ENCODE measurements around the gene HOATZ. TPM values are rescaled to one million over a fixed set of nuclear protein-coding genes. Genes with fewer than 3 reads are reported as not detected.

The HOATZ gene
- total RNA-seq, 2 experiments from 2014 or later, result not detected

GRCh38 chr11:111557425-111558111, 43.0 kb downstream of the HOATZ start:
- Mint-ChIP-seq H3K27ac (no peak overlapping the region), H3K4me3 (no peak overlapping the region), H3K36me3 (peaks cover 3% of the 10 kb centered on the region), H3K27me3 (peaks cover 4% of the 10 kb centered on the region), H3K9me3 (peaks cover 9% of the 10 kb centered on the region), H3K4me1 (ENCODE audit: low read depth) (no peaks in the 10 kb centered on the region)
- DNase-seq, result no peak
- intact Hi-C loops (cut with micrococcal nuclease), result no loop called here
- ChIA-PET POLR2A (no interaction called here), CTCF (interaction anchor here (0.6 kb wide), 1 partner anchor 29 kb away, joined by 3 read pairs; no protein-coding TSS in a partner anchor)

GRCh38 chr11:111559800-111560464, 45.4 kb downstream of the HOATZ start:
- ChIA-PET CTCF (interaction anchor here (0.5 to 1.7 kb wide), 3 partner anchors 105 to 216 kb away, joined by 3 to 6 read pairs (median 4); no protein-coding TSS in a partner anchor), POLR2A (interaction anchor here (0.5 kb wide), 1 partner anchor 372 kb away, joined by 4 read pairs; no protein-coding TSS in a partner anchor)
- Mint-ChIP-seq H3K9me3 (peaks cover 9% of the 10 kb centered on the region), H3K36me3 (peaks cover 3% of the 10 kb centered on the region), H3K4me3 (no peak overlapping the region), H3K27me3 (no peaks in the 10 kb centered on the region), H3K27ac (no peak overlapping the region), H3K4me1 (ENCODE audit: low read depth) (no peaks in the 10 kb centered on the region)
- DNase-seq, result no peak
- intact Hi-C loops (cut with micrococcal nuclease), result no loop called here

- POLR2A ChIA-PET, result no interaction called here
- H3K4me3 Mint-ChIP-seq, result no peak overlapping the region
Observed at GRCh38 chr11:111560800-111561199, 46.2 kb downstream of the HOATZ start.

GRCh38 chr11:111561306-111561705, 46.7 kb downstream of the HOATZ start:
- ChIA-PET POLR2A (no interaction called here), CTCF (interaction anchor here (1.0 to 1.6 kb wide), 3 partner anchors 106 to 280 kb away, joined by 5 to 6 read pairs (median 5); no protein-coding TSS in a partner anchor)
- Mint-ChIP-seq H3K27me3 (no peaks in the 10 kb centered on the region), H3K36me3 (peaks cover 2% of the 10 kb centered on the region), H3K4me3 (no peak overlapping the region), H3K27ac (no peak overlapping the region), H3K4me1 (ENCODE audit: low read depth) (no peaks in the 10 kb centered on the region), H3K9me3 (peaks cover 5% of the 10 kb centered on the region)
- no peak for DNase-seq
- intact Hi-C loops (cut with micrococcal nuclease), result no loop called here

More at GRCh38 chr11:111560800-111561199, 46.2 kb downstream of the HOATZ start:
- CTCF ChIA-PET, result interaction anchor here (1.4 to 1.7 kb wide), 3 partner anchors 106 to 281 kb away, joined by 4 to 6 read pairs (median 5); no protein-coding TSS in a partner anchor
- DNase-seq, result no peak
- Mint-ChIP-seq H3K36me3 (peaks cover 3% of the 10 kb centered on the region), H3K27ac (no peak overlapping the region), H3K27me3 (no peaks in the 10 kb centered on the region), H3K4me1 (ENCODE audit: low read depth) (no peaks in the 10 kb centered on the region), H3K9me3 (peaks cover 9% of the 10 kb centered on the region)
- intact Hi-C loops (cut with micrococcal nuclease), result no loop called here

DNA sequence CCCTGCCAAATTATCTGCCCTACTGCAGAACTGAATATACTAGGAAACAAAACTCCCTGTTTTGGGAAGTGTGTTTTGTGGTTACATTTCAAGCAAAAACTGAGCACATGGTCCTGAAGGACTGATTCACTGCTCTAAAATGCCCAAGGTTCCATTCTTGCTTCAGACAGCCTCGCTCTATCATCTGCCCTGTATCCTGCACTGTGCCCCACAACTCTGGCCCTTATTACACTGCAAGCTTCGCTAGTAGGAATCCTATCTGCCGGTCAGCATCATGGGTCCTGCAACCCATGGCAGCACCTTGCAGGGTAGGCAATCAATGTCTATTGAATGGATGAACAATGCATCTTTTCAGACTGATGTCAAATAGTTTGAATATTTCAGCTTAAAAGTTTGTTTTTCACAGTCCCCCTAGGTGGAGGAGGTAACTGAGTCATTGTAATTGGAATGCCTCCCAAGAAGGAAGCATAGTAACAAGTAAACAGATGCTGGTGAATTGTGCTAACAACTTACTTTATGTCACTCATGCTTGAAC, 47.3 kb downstream of the HOATZ start:
- CTCF ChIA-PET, result interaction anchor here (1.0 to 1.6 kb wide), 3 partner anchors 107 to 280 kb away, joined by 5 to 6 read pairs (median 5); no protein-coding TSS in a partner anchor
- intact Hi-C loops (cut with micrococcal nuclease), result no loop called here

DNA sequence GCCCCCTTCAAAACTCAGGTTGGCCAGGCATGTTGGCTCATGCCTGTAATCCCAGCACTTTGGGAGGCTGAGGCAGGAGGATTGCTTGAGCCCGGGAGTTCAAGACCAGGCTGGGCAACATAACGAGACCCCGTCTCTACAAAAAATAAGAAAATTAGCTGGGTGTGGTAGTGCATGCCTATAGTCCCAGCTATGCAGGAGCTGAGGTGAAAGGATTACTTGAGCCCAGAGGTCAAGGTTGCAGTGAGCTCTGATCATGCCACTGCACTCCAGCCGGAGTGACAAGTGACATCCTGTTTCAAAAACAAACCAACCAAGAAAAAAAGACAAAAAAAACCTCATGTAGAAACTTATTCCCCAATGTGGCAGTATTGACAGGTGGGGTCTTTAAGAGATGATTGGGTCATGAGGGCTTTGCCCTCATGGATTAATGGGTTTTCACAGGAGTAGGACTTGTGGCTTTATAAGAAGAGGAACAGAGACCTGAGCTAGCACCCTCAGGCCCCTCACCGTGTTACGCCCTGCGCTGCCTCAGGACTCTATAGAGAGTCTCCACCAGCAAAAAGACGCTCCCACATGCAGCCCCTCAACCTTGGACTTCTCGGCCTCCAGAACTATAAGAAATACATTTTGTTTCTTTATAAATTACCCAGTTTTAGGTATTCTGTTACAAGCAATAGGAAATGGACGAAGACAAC, 48.3 kb downstream of the HOATZ start:
- DNase-seq, result no peak
- ChIA-PET POLR2A (no interaction called here), CTCF (interaction anchor here (1.0 to 2.4 kb wide), 2 partner anchors 215 to 280 kb away, joined by 3 to 19 read pairs; no protein-coding TSS in a partner anchor)
- Mint-ChIP-seq H3K36me3 (no peaks in the 10 kb centered on the region), H3K9me3 (no peaks in the 10 kb centered on the region), H3K27ac (no peak overlapping the region), H3K4me1 (ENCODE audit: low read depth) (no peaks in the 10 kb centered on the region), H3K27me3 (no peaks in the 10 kb centered on the region), H3K4me3 (no peak overlapping the region)
- intact Hi-C loops (cut with micrococcal nuclease), result no loop called here

More for the DNA sequence above, 47.3 kb downstream of the HOATZ start:
- DNase-seq, result no peak
- Mint-ChIP-seq H3K27ac (no peak overlapping the region), H3K27me3 (no peaks in the 10 kb centered on the region), H3K4me1 (ENCODE audit: low read depth) (no peaks in the 10 kb centered on the region), H3K4me3 (no peak overlapping the region), H3K9me3 (peaks cover 1% of the 10 kb centered on the region), H3K36me3 (no peaks in the 10 kb centered on the region)
- POLR2A ChIA-PET, result no interaction called here

GRCh38 chr11:111565114-111565720, 50.6 kb downstream of the HOATZ start:
- CTCF ChIA-PET, result interaction anchor here (0.9 to 2.8 kb wide), 5 partner anchors 26 to 715 kb away, joined by 3 to 25 read pairs (median 7); no protein-coding TSS in a partner anchor
- H3K27ac Mint-ChIP-seq, result no peak overlapping the region
- H3K27me3 Mint-ChIP-seq, result no peaks in the 10 kb centered on the region
- no peak overlapping the region for H3K4me3 Mint-ChIP-seq
- POLR2A ChIA-PET, result no interaction called here
- no peaks in the 10 kb centered on the region for H3K4me1 Mint-ChIP-seq (ENCODE audit: low read depth)
- intact Hi-C loops (cut with micrococcal nuclease), result loop anchor here (1.0 to 2.0 kb wide), 6 partner anchors 22 to 276 kb away; partner anchors contain the start of genes PPP2R1B and SIK2
- no peaks in the 10 kb centered on the region for H3K36me3 Mint-ChIP-seq
- DNase-seq, result peak; percentile 70
- H3K9me3 Mint-ChIP-seq, result no peaks in the 10 kb centered on the region

DNA sequence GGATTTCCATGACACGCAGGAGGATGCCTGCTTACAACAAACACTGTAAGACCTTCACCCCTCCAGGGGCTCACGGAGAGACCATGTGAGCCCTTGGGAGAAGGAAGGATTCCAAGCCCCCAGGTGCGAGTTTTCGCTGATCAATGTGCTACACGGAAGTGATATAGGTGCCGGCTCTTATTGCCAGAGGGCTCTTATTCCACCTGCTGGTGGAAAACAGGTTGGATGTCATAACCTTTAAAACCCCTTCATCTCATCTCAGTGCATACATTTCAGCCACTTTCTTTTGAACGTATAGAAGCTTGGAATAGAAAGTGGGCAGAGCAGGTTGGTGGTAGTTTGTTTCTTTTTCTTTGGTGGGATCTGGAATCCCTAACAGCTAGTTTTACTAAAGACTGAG, 51.7 kb downstream of the HOATZ start:
- intact Hi-C loops (cut with micrococcal nuclease), result no loop called here

DNA sequence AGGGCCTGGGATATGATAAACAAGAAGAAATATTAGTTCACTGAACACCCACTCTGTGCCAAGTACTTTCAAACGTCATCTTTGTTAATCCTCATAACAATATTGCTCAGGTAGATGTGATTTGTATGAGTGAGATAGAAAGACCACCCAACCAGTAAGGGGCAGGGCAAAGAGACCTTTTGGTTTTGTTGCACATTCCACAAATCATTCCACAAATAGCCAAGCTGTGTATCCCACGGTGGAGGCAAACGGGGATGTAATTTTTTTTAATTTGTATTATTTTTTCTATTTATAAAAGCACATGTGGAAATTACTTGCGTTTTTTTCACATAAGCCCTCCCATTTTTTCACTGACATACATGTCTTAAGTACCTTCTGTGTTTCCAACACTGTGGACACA, 54.9 kb downstream of the HOATZ start:
- ChIA-PET CTCF (no interaction called here), POLR2A (no interaction called here)
- Mint-ChIP-seq H3K27me3 (peaks cover 6% of the 10 kb centered on the region), H3K4me1 (ENCODE audit: low read depth) (no peaks in the 10 kb centered on the region), H3K27ac (no peak overlapping the region), H3K9me3 (no peaks in the 10 kb centered on the region), H3K36me3 (no peaks in the 10 kb centered on the region), H3K4me3 (no peak overlapping the region)
- DNase-seq, result no peak
- intact Hi-C loops (cut with micrococcal nuclease), result no loop called here

More for the DNA sequence above, 51.7 kb downstream of the HOATZ start:
- no peak for DNase-seq
- peaks cover 6% of the 10 kb centered on the region for H3K27me3 Mint-ChIP-seq
- ChIA-PET CTCF (interaction anchor here (0.6 to 2.8 kb wide), 8 partner anchors 19 to 281 kb away, joined by 3 to 25 read pairs (median 5); no protein-coding TSS in a partner anchor), POLR2A (no interaction called here)
- no peaks in the 10 kb centered on the region for H3K4me1 Mint-ChIP-seq (ENCODE audit: low read depth)
- H3K9me3 Mint-ChIP-seq, result no peaks in the 10 kb centered on the region
- H3K36me3 Mint-ChIP-seq, result no peaks in the 10 kb centered on the region
- H3K4me3 Mint-ChIP-seq, result no peak overlapping the region
- H3K27ac Mint-ChIP-seq, result no peak overlapping the region

GRCh38 chr11:111570796-111571195, 56.2 kb downstream of the HOATZ start:
- Mint-ChIP-seq H3K4me3 (no peak overlapping the region), H3K4me1 (ENCODE audit: low read depth) (no peaks in the 10 kb centered on the region), H3K27me3 (peaks cover 6% of the 10 kb centered on the region), H3K27ac (no peak overlapping the region), H3K36me3 (no peaks in the 10 kb centered on the region), H3K9me3 (no peaks in the 10 kb centered on the region)
- POLR2A ChIA-PET, result no interaction called here
- DNase-seq, result no peak
- CTCF ChIA-PET, result no interaction called here
- intact Hi-C loops (cut with micrococcal nuclease), result no loop called here

DNA sequence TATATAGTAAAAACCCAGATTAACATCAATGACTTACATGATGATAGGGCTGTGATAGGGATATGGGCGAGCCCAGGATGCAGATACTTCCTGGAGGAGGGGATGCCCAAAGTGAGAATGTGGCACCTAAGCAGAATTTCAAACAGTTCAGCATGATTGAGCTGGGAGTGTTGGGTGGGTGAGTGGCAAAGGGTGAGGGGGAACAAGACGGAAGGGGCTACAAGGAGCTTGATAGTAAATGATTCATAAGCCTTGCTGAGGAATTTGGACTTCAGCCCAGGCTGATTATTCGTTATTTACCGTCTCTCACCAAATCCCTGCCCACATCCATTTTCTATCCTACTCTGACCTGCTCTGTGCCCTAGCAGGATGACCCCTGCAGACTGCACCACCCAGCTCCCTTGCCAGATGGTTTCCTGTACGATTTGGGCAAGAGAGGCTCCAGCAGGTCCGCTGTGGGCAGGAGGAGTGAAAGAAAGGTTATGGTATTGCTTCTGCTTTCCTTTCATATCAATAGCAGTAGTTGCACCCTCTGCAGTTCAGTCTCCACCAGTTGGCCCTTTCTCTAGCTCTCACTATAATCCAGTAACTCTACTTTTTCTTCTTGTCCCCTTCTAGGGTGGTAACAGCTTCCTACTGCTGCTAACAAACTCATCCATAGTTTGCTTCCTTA, 57.4 kb downstream of the HOATZ start:
- H3K4me3 Mint-ChIP-seq, result no peak overlapping the region
- H3K27ac Mint-ChIP-seq, result no peak overlapping the region
- no peak for DNase-seq
- intact Hi-C loops (cut with micrococcal nuclease), result no loop called here
- POLR2A ChIA-PET, result no interaction called here
- peaks cover 6% of the 10 kb centered on the region for H3K27me3 Mint-ChIP-seq
- CTCF ChIA-PET, result no interaction called here
- no peaks in the 10 kb centered on the region for H3K4me1 Mint-ChIP-seq (ENCODE audit: low read depth)
- no peaks in the 10 kb centered on the region for H3K9me3 Mint-ChIP-seq
- no peaks in the 10 kb centered on the region for H3K36me3 Mint-ChIP-seq

All from activated CD4-positive, alpha-beta memory T cell treated with anti-CD3 and anti-CD28 coated beads for 36 hours (primary cell).